Activated CD4-positive, alpha-beta T cell treated with anti-CD3 and anti-CD28 coated beads for 4 hours (primary cell): Measurements from ENCODE around the gene ATP5F1D.
"Not testable (repeated sequence)": the region's sequence is repeated elsewhere in the genome, so short reads cannot be mapped to it uniquely, and the experiment has no call there.

Experiments used
- DNase-seq, 2 donors: peaks; one replicate each; pipeline ENCODE4 v3.0.0-alpha.2; 2020

ATP5F1D gene

DNA sequence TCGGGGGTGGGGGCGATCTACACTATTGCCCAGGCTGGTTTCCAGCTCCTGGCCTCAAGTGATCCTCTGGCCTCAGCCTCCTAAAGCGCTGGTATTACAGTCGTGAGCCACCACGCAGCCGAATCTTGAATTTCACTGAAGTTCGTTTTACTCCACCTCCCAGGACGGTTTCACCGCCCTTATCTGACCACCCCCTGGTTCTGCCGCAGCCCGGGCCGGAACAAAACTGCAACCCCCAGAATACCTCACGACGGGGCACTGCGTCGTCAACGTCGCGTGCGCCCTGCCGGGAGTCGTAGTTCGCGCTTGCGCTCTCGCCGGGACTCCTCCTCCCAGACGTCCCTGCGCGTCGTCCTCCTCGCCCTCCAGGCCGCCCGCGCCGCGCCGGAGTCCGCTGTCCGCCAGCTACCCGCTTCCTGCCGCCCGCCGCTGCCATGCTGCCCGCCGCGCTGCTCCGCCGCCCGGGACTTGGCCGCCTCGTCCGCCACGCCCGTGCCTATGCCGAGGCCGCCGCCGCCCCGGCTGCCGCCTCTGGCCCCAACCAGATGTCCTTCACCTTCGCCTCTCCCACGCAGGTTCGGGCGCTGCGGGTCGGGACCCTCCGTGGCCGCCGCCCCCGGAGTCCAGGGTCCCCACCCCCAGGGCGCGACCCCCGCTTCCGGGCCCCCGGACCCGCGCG is at the start of gene ATP5F1D:
TSS of gene ATP5F1D (plus strand) at position 335 of the 679 bp plus-strand sequence. CDS start at position 435, 100 bp downstream.
- DNase-seq: peak; percentile 90 to 94

- no peak for DNase-seq
These were observed 42.0 kb upstream of the ATP5F1D start for GRCh38 chr19:1199531-1199930.

DNA sequence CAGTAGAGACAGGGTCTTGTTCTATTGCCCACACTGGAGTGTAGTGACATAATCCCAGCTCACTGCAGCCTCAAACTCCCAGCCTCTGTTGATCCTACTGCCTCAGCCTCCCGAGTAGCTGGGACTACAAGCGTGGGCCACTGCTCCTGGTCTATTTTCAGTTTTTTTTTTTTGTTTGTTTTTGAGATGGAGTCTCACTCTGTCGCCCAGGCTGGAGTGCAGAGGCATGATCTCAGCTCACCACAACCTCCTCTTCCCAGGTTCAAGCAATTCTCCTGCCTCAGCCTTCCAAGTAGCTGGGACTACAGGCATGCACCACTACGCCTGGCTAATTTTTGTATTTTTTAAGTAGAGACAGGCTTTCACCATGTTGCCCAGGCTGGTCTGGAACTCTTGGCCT is 40.9 kb upstream of the ATP5F1D start:
- not testable (repeated sequence) for DNase-seq

DNA sequence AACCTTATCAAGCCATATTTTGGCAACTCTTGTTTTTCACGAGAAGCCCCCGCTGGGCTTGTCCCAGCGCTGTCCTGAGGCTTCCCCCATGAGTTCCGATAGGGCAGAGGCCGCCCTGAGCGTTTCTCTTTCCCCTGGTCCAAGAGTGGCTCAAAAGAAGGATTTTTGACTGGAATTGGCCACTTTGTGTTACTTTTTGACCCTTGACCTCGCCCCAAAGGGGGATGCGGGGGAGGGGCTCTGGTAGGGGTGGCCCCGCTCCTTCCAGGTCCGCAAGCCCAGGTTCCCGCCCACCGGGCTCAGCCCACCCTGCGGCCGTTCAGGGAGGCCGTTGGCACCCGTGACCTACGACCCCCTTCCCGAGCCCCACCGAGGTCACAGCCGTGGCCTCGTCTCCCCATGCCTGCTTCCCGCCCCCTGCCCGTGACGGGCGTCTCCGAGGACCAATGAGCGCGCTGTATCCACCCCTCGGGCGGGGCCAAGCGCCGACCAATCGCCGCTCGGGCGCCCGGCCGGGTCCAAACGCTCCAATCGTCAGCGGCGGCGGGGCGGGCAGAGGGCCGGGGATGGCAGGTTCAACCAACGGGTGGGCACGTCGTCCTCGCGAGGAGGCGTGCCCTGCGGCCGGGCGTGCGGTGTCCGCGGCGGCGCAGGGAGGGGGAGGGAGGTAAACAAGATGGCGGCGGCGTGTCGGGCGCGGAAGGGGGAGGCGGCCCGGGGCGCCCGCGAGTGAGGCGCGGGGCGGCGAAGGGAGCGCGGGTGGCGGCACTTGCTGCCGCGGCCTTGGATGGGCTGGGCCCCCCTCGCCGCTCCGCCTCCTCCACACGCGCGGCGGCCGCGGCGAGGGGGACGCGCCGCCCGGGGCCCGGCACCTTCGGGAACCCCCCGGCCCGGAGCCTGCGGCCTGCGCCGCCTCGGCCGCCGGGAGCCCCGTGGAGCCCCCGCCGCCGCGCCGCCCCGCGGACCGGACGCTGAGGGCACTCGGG is 36.1 kb upstream of the ATP5F1D start, which contains the start of gene STK11:
TSS of gene STK11 (plus strand) at position 665 of the 986 bp plus-strand sequence. CDS start 1,136 bp downstream, outside the sequence.
- DNase-seq: peak; percentile 99

DNA sequence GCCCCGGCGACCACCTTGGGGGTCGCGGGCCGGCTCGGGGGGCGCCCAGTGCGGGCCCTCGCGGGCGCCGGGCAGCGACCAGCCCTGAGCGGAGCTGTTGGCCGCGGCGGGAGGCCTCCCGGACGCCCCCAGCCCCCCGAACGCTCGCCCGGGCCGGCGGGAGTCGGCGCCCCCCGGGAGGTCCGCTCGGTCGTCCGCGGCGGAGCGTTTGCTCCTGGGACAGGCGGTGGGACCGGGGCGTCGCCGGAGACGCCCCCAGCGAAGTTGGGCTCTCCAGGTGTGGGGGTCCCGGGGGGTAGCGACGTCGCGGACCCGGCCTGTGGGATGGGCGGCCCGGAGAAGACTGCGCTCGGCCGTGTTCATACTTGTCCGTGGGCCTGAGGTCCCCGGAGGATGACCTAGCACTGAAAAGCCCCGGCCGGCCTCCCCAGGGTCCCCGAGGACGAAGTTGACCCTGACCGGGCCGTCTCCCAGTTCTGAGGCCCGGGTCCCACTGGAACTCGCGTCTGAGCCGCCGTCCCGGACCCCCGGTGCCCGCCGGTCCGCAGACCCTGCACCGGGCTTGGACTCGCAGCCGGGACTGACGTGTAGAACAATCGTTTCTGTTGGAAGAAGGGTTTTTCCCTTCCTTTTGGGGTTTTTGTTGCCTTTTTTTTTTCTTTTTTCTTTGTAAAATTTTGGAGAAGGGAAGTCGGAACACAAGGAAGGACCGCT is 35.2 kb upstream of the ATP5F1D start:
- DNase-seq: no peak

DNA sequence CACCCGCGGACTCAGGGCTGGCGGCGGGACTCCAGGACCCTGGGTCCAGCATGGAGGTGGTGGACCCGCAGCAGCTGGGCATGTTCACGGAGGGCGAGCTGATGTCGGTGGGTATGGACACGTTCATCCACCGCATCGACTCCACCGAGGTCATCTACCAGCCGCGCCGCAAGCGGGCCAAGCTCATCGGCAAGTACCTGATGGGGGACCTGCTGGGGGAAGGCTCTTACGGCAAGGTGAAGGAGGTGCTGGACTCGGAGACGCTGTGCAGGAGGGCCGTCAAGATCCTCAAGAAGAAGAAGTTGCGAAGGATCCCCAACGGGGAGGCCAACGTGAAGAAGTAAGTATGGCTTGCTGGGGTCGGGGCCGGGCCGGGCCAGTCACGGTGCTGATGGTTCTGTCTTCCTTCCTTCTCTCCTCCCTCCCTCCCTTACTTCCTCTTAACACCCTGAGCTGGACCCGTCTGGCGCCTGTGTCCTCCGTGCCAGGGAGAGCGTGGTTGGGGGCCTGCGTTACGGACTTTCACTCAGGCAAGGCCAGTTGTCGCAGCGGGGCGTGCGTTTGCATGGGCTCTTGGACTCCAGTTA is 34.6 kb upstream of the ATP5F1D start:
- peak in 1 of 2 donors; percentile 31 for DNase-seq

DNA sequence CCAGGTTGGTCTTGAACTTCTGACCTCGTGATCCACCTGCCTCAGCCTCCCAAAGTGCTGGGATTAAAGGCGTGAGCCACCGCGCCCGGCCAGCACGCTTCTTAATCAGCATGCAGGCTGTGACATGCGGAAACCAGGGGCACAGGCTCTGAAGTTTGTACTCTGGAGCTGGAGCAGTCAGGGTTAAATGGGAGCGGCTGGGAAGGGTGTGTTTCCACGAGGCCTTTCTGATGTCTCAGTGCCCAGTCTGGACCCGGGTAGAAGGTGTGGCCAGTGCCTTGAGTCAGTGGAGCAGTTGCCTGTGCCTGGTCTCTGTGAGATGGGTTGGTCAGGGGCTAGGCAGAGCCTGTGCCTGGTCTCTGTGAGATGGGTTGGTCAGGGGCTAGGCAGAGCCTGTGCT is 32.7 kb upstream of the ATP5F1D start:
- DNase-seq: not testable (repeated sequence)

DNA sequence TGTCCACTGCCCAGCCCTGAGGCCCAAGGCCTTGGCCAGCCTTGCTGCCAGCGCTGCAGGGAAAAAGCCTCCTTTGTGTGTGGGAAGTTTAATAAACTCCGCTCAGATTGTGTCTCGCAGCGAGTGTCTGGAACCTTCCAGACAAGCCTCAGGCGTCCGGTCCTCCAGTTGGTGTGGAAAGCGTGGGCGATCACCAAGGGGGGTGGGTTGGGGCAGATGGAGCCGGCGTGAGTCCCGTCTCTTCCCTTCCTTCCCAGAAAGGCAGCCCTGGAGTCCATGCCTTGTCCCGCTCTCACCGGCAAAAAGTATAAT is 31.4 kb upstream of the ATP5F1D start:
- no peak for DNase-seq

GRCh38 chr19:1211494-1212234 is 29.9 kb upstream of the ATP5F1D start:
- DNase-seq: no peak

DNA sequence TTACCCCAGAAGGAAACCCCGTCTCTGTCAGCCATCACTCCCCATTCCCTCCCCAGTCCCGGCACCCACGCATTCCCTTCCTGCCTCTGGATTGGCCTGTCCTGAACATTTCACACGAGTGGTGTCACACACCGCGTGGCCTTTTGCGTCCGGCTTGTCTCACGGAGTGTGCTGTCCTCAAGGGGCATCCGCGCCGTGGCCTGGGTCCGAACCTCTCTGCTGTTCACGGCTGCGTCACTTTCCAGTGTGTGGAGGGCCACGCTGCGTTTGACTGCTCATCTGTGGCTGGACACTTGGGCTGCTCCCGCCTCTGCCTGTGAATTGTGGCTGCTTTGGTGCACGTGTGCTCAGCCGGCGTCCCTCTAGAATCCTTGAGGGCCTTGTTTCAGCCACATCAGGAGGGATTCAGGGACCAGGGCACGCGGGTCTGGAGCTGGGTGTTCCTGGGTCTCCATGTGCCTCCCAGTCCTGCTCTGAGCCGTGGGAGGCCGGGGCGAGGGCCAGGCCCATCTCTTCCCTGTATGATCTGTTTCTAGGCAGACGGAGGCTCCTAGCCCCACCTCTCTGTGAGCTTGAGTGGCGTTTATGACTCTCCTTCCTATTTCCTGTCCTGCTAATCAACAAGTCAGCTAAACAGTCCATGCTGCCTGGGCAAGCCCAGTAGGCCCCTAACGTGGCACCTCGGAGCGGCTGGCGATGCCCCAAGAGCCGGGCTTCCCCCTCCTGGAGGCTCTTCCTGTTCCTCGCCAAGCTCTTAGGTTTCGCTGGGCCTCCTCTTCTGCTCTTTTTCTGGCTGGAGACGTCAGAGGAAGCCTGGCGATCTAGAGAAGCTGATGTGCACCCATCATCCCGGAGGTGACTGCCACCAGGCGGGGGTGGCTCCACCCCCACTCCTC is 27.9 kb upstream of the ATP5F1D start:
- peak; percentile 40 to 45 for DNase-seq

DNA sequence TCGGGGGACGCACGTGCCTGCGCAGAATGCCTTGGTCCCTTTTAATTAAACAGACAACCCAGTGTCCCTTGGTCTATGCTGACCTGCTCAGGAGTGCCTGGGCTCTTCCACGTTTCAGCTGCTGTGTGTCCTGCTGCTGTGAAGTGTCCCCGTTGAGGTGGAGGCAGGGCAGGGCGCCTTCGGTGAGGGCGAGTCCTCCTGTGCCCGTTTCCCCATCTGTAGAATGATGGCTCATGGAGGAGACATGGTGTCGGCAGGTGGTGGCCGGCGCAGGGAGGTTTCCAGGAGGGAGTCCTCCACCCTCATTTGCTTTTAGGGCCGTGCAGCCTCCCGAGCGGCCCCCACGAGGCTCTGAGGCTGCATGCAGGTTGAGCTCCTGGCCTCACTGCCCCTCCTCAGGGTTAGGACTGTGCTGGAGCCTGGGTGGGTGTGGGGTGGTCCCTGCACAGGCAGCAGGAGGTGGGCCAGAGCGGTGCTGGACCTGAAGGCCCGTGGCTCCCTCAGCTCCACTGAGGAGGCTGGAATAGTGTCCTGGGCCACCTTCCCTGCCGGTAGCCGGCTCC is 27.2 kb upstream of the ATP5F1D start:
- DNase-seq: no peak

DNA sequence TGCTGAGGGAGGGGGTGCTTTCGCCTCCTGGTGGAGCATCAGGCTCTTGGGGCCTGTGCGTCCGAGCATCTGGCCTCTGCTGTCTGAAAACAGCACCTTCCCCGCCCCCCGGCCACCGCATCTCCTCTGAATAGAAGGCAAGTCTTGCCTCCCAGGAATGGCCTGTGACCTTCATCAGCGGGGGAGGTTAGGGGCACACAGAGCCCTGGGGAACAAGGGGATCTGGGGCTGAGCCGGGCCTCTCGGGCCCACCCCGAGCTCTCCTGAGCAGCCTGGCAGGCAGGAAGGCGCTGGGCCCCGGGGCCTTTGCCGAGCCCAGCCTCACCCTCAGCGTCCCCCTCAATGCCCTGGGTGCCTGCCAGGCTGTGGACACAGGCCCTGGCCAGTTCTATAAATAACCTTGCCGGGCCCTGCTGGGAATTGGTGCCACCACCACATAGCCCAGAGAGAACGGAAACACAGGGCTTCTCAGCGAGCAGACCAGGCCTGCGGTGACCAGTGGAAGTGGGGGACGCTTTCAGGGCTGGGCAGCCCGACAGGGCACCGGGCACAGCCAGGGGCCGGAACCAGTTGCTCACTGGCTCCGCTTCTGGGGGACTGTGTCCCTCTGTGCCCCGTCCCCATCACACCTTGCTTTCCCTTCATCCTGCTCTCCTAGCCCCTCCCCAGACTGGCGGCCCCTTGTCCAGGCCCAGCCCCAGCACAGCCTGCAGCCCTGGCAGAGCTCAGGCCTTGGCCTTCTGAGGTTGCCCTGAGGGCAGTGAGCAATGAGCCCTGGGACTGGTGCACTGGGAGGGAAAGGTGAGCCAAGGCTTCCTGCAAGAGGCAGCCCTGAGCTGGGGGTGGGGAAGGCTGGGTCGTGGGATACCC is 26.5 kb upstream of the ATP5F1D start:
- no peak for DNase-seq

DNA sequence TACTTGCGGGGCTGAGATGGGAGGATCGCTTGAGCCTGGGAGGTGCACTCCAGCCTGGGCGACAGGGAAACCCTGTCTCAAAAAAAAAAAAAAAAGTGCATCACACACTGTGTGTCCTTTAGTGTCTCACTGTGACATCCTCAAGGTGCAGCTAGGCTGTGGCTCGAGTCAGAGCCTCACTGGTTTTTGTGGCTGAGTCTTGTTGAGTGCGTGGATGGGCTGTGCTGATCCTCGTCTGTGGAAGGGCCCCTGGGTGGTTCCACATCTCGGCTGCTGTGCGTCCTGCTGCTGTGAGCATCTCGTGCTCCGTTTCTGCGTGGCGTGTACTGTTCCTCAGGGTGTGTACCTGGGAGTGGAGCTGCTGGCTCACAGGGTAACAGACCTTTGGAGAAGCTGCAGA is 24.8 kb upstream of the ATP5F1D start:
- no peak for DNase-seq

DNA sequence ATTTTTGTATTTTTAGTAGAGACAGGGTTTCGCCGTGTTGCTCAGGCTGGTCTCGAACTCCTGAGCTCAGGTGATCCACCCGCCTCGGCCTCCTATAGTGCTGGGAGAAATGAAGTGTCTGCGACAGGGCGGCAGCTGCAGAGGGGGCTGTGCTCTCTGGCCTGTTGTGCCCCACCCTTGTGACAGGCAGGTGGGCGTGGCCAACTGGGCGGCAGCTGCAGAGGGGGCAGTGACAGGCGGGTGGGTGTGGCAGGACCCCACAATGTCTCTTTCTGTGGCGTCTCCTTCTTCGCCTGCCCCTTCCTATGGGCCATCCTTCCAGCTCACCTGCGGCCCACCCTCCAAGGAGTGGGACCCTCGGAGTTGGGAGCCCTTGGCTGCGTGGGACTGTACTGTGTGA is 24.2 kb upstream of the ATP5F1D start:
- DNase-seq: no peak

GRCh38 chr19:1218751-1219567 is 22.6 kb upstream of the ATP5F1D start:
- no peak for DNase-seq

DNA sequence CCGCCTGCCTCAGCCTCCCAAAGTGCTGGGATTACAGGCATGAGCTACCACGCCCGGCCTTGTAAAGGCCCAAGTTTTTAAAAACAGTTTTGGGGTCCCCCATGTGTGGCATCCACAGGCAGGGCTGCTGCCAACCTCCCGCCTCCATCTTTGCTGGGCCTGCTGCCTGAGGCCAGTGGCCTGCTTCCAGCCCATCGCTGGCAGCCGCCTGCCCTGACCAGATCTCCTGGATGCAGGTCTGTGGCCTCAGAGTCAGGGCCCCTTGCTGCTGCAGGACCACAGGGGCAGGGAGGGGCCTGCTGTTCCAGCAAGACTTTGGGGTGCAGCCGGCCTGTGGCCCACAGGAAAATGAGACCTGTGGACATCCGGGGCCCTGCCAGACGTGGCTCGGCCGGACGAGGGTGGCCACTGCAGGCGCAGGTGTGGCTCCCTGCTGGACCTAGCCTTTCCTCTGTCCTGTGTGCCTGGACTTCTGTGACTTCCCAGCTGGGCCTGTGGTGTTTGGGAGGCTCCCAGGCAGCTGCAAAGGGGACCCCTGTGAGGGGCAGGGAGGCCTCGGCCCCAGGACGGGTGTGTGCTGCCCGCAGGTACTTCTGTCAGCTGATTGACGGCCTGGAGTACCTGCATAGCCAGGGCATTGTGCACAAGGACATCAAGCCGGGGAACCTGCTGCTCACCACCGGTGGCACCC is 21.6 kb upstream of the ATP5F1D start:
- DNase-seq: no peak

- DNase-seq: no peak
These were observed 21.0 kb upstream of the ATP5F1D start for GRCh38 chr19:1220477-1220930.
